GM23338 (cell line): ENCODE measurements around the gene PDRG1. TPM values are rescaled to one million over a fixed set of nuclear protein-coding genes. Genes with fewer than 3 reads are reported as not detected.

Experiments
- ATAC-seq: fragments of 200-7000 bp; cut with Tn5 transposase; 3 replicates; pipeline ENCODE4 v1.9.1; 2020
- DNase-seq: peaks from one replicate; pipeline ENCODE4 v3.0.0-alpha.2; 2015; ENCODE audit warnings: low spot score
- H2AFZ ChIP-seq: fragments of 200-600 bp; sonication (generic); 2 replicates; pipeline ENCODE4 v1.8.0; 2016; ENCODE audit warnings: antibody characterized with exemption, mild to moderate bottlenecking, moderate library complexity
- H3F3A ChIP-seq: fragments of 200-600 bp; sonication (generic); replicated peaks from 2 replicates; pipeline ENCODE4 v1.8.0; 2017; ENCODE audit warnings: antibody characterized with exemption, mixed run types, low read depth
- H3K27ac ChIP-seq: fragments of 200-600 bp; sonication (generic); 2 replicates; pipeline ENCODE4 v1.6.1; 2016; ENCODE audit warnings: low read depth
- H3K27me3 ChIP-seq: fragments of 200-600 bp; sonication (generic); 2 replicates; pipeline ENCODE4 v1.8.0; 2016; ENCODE audit warnings: mild to moderate bottlenecking, mixed run types, moderate library complexity; ENCODE audit not compliant: insufficient read depth
- H3K36me3 ChIP-seq: fragments of 200-600 bp; sonication (generic); 2 replicates; pipeline ENCODE4 v1.8.0; 2016; ENCODE audit warnings: mild to moderate bottlenecking; ENCODE audit not compliant: insufficient read depth
- H3K4me1 ChIP-seq: fragments of 200-600 bp; sonication (generic); 2 replicates; pipeline ENCODE4 v1.8.0; 2016; ENCODE audit warnings: mild to moderate bottlenecking, moderate library complexity; ENCODE audit not compliant: insufficient read depth
- H3K4me2 ChIP-seq: fragments of 200-600 bp; sonication (generic); 2 replicates; pipeline ENCODE4 v1.7.1; 2017; ENCODE audit warnings: mixed run types
- H3K4me3 ChIP-seq: fragments of 200-600 bp; sonication (generic); 2 replicates; pipeline ENCODE4 v1.6.1; 2016; ENCODE audit warnings: mixed run types
- H3K79me2 ChIP-seq: fragments of 200-600 bp; sonication (generic); replicated peaks from 2 replicates; pipeline ENCODE4 v1.8.0; 2017; ENCODE audit warnings: mild to moderate bottlenecking; ENCODE audit not compliant: insufficient read depth
- H3K9me2 ChIP-seq: fragments of 200-600 bp; sonication (generic); 2 replicates; pipeline ENCODE4 v1.8.0; 2017; ENCODE audit not compliant: insufficient read depth
- H4K20me1 ChIP-seq: fragments of 200-600 bp; sonication (generic); replicated peaks from 2 replicates; pipeline ENCODE4 v1.8.0; 2017; ENCODE audit warnings: mild to moderate bottlenecking; ENCODE audit not compliant: insufficient read depth
- H3K27ac Mint-ChIP-seq: 2 replicates; pipeline ENCODE4 v1.8.0; 2020; ENCODE audit warnings: inconsistent platforms, mild to moderate bottlenecking, moderate library complexity, mixed read lengths
- H3K27me3 Mint-ChIP-seq: 3 replicates; pipeline ENCODE4 v1.8.0; 2022; ENCODE audit warnings: low read depth, mild to moderate bottlenecking, moderate library complexity, mixed read lengths, inconsistent platforms; ENCODE audit not compliant: insufficient read depth, poor library complexity
- H3K36me3 Mint-ChIP-seq: 3 replicates; pipeline ENCODE4 v1.8.0; 2021; ENCODE audit warnings: low read depth, mild to moderate bottlenecking, inconsistent platforms, moderate library complexity, mixed read lengths
- H3K4me1 Mint-ChIP-seq: 3 replicates; pipeline ENCODE4 v1.8.0; 2020; ENCODE audit warnings: mild to moderate bottlenecking, inconsistent platforms, mixed read lengths
- H3K4me3 Mint-ChIP-seq: 3 replicates; pipeline ENCODE4 v1.8.0; 2021; ENCODE audit warnings: moderate library complexity, mild to moderate bottlenecking, inconsistent platforms, mixed read lengths
- H3K9me3 Mint-ChIP-seq: 3 replicates; pipeline ENCODE4 v1.8.0; 2020; ENCODE audit warnings: moderate library complexity, mild to moderate bottlenecking, inconsistent platforms, mixed read lengths
- CREB1 ChIP-seq: fragments of 250-450 bp; sonication (Bioruptor Pico); IDR thresholded peaks from 2 replicates; pipeline ENCODE4 v1.5.0; 2020; ENCODE audit warnings: low read depth, mild to moderate bottlenecking, moderate library complexity
- EZH2 ChIP-seq: fragments of 200-600 bp; sonication (generic); IDR thresholded peaks from one replicate; pipeline ENCODE4 v1.8.0; 2017; ENCODE audit warnings: antibody characterized with exemption, mild to moderate bottlenecking, low read depth; ENCODE audit not compliant: unreplicated experiment
- EZH2phosphoT487 ChIP-seq: fragments of 200-600 bp; sonication (generic); IDR thresholded peaks from one replicate; pipeline ENCODE4 v1.8.1; 2018; ENCODE audit warnings: antibody characterized with exemption; ENCODE audit not compliant: unreplicated experiment
- NANOG ChIP-seq: IDR thresholded peaks from 2 replicates; pipeline ENCODE4 v1.6.1; 2016; ENCODE audit warnings: antibody characterized with exemption, borderline replicate concordance
- POLR2AphosphoS5 ChIP-seq: IDR thresholded peaks from 2 replicates; pipeline ENCODE4 v1.6.1; 2016; ENCODE audit warnings: antibody characterized with exemption, low read depth
- STAT1 ChIP-seq: IDR thresholded peaks from one replicate; pipeline ENCODE4 v1.6.1; 2016; ENCODE audit warnings: antibody characterized with exemption; ENCODE audit not compliant: unreplicated experiment
- ZNF114 ChIP-seq: fragments of 250-450 bp; sonication (Bioruptor Pico); IDR thresholded peaks from 2 replicates; pipeline ENCODE4 v1.5.0; 2020; ENCODE audit warnings: mild to moderate bottlenecking, moderate library complexity
- ZNF331 ChIP-seq: fragments of 250-450 bp; sonication (Bioruptor Pico); IDR thresholded peaks from 2 replicates; pipeline ENCODE4 v1.5.0; 2020; ENCODE audit warnings: low read depth, mild to moderate bottlenecking, moderate library complexity
- polyA plus RNA-seq: library from polyadenylated mRNA; unstranded; fragments of >200 nt; fragmentation: Nextera tagmentation; extraction: Ambion mirVana; gene quantifications from 2 replicates; pipeline ENCODE4 v1.2.1, GENCODE V29; 2016
- total RNA-seq: library from RNA; depleted of rRNA; stranded (reverse); fragments of >200 nt; shearing (Covaris generic); gene quantifications from 2 replicates; pipeline ENCODE4 v1.2.3, GENCODE V29; 2014
- TF ChIP-seq, protein P1 (sequence below), 2 experiments: fragments of 200-600 bp in 1 of 2; sonication (generic) in 1 of 2; conservative IDR thresholded peaks; 2 replicates each; pipeline versions ENCODE4 v1.5.1 to v1.6.1; 2016 to 2017; ENCODE audit warnings: antibody characterized with exemption in 2 of 2, low read depth in 2 of 2, mild to moderate bottlenecking in 2 of 2, moderate library complexity in 1 of 2
- TF ChIP-seq, protein P2 (sequence below): IDR thresholded peaks from one replicate; pipeline ENCODE4 v1.6.1; 2018; ENCODE audit warnings: antibody characterized with exemption; ENCODE audit not compliant: unreplicated experiment
- TF ChIP-seq, protein P3 (sequence below): IDR thresholded peaks from 2 replicates; pipeline ENCODE4 v1.6.1; 2016; ENCODE audit warnings: antibody characterized with exemption

The PDRG1 gene
- total and polyA plus RNA-seq, 2 experiments from 2014 or later: 10.5 to 27.8 TPM

DNA sequence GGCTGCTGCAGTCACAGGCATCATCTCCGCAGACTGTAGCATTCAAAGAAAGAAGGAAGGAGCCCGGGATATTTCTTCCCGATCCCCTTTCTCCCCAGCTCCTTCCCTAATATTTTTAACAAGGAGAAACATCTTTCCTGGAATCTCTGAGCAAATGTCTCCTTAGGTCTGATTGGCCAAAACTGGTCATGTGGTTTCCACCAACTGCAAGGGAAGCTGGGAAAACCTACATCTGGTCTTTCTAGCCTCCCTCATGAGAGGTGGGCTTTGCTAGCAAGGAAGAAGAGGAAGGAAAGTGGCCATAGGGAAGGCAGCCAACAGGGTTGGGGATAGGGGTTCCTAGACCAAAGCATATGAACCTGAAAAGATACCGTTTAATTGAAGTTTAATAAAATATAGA lies 35.1 kb downstream of the PDRG1 start:
- peaks cover 54% of the 10 kb centered on the region for H3K4me1 Mint-ChIP-seq
- H3K4me3 Mint-ChIP-seq: no peak overlapping the region
- Histone ChIP-seq H3K27me3 (no peaks in the 10 kb centered on the region), H3K27ac (no peak overlapping the region), H3K9me2 (no peaks in the 10 kb centered on the region), H3F3A (peaks cover 9% of the 10 kb centered on the region), H3K4me1 (peaks cover 33% of the 10 kb centered on the region), H3K4me2 (no peak overlapping the region), H2AFZ (no peak overlapping the region; the same call in 1 of the 2 replicates), H4K20me1 (no peaks in the 10 kb centered on the region), H3K4me3 (no peak overlapping the region), H3K36me3 (no peaks in the 10 kb centered on the region), H3K79me2 (no peaks in the 10 kb centered on the region)
- ATAC-seq (no peak), DNase-seq (no peak)
- no peaks in the 10 kb centered on the region; the same call in 2 of the 3 replicates for H3K36me3 Mint-ChIP-seq
- H3K27ac Mint-ChIP-seq: no peak overlapping the region
- TF ChIP-seq POLR2AphosphoS5 (no peak), STAT1 (no peak), ZNF331 (CRISPR knock-in tag) (no peak), EZH2phosphoT487 (no peak), NANOG (no peak), CREB1 (CRISPR knock-in tag) (no peak), EZH2 (no peak), ZNF114 (no peak)
- TF ChIP-seq, protein P1, sequence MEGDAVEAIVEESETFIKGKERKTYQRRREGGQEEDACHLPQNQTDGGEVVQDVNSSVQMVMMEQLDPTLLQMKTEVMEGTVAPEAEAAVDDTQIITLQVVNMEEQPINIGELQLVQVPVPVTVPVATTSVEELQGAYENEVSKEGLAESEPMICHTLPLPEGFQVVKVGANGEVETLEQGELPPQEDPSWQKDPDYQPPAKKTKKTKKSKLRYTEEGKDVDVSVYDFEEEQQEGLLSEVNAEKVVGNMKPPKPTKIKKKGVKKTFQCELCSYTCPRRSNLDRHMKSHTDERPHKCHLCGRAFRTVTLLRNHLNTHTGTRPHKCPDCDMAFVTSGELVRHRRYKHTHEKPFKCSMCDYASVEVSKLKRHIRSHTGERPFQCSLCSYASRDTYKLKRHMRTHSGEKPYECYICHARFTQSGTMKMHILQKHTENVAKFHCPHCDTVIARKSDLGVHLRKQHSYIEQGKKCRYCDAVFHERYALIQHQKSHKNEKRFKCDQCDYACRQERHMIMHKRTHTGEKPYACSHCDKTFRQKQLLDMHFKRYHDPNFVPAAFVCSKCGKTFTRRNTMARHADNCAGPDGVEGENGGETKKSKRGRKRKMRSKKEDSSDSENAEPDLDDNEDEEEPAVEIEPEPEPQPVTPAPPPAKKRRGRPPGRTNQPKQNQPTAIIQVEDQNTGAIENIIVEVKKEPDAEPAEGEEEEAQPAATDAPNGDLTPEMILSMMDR (conservative IDR thresholded peaks at IDR 0.05; ENCODE audit: low read depth in 2 of 2): no peak
- TF ChIP-seq, protein P2, sequence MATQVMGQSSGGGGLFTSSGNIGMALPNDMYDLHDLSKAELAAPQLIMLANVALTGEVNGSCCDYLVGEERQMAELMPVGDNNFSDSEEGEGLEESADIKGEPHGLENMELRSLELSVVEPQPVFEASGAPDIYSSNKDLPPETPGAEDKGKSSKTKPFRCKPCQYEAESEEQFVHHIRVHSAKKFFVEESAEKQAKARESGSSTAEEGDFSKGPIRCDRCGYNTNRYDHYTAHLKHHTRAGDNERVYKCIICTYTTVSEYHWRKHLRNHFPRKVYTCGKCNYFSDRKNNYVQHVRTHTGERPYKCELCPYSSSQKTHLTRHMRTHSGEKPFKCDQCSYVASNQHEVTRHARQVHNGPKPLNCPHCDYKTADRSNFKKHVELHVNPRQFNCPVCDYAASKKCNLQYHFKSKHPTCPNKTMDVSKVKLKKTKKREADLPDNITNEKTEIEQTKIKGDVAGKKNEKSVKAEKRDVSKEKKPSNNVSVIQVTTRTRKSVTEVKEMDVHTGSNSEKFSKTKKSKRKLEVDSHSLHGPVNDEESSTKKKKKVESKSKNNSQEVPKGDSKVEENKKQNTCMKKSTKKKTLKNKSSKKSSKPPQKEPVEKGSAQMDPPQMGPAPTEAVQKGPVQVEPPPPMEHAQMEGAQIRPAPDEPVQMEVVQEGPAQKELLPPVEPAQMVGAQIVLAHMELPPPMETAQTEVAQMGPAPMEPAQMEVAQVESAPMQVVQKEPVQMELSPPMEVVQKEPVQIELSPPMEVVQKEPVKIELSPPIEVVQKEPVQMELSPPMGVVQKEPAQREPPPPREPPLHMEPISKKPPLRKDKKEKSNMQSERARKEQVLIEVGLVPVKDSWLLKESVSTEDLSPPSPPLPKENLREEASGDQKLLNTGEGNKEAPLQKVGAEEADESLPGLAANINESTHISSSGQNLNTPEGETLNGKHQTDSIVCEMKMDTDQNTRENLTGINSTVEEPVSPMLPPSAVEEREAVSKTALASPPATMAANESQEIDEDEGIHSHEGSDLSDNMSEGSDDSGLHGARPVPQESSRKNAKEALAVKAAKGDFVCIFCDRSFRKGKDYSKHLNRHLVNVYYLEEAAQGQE: no peak
- TF ChIP-seq, protein P3, sequence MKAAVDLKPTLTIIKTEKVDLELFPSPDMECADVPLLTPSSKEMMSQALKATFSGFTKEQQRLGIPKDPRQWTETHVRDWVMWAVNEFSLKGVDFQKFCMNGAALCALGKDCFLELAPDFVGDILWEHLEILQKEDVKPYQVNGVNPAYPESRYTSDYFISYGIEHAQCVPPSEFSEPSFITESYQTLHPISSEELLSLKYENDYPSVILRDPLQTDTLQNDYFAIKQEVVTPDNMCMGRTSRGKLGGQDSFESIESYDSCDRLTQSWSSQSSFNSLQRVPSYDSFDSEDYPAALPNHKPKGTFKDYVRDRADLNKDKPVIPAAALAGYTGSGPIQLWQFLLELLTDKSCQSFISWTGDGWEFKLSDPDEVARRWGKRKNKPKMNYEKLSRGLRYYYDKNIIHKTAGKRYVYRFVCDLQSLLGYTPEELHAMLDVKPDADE: no peak
- H3K27me3 Mint-ChIP-seq: peaks cover 22% of the 10 kb centered on the region
- H3K9me3 Mint-ChIP-seq: peaks cover 70% of the 10 kb centered on the region
